K562 treated with DMSO at 1 percent for 4 hours (cell line): ENCODE measurements around the gene TASOR2. TPM values are rescaled to one million over a fixed set of nuclear protein-coding genes. Genes with fewer than 3 reads are reported as not detected.

Experiments used
- total RNA-seq: library from RNA; unstranded; fragments of 300-600 nt; gene quantifications from 2 replicates; pipeline ENCODE4 v1.2.3, GENCODE V29; 2022; ENCODE audit not compliant: insufficient read depth

TASOR2 gene
- total RNA-seq, result 18.5 and 19.3 TPM in 2 replicates

GRCh38 chr10:5684318-5684970 is at the start of gene TASOR2:
TSS of gene TASOR2 (plus strand) at chr10:5684838. CDS start at chr10:5720643, 35,805 bp downstream.

GRCh38 chr10:5666008-5666840 is 18.4 kb upstream of the TASOR2 start, which contains the start of gene ASB13:
TSS of gene ASB13 (minus strand) at chr10:5666595. CDS start at chr10:5666551, 44 bp downstream.

Other genes starting within 250 kb of the TASOR2 start
- not detected in 2 replicates for gene CALML5, start 185.3 kb upstream of the TASOR2 start, total RNA-seq
- not detected in 2 replicates for gene CALML3, start 159.9 kb upstream of the TASOR2 start, total RNA-seq
- gene ASB13, start 18.2 kb upstream of the TASOR2 start, total RNA-seq, result 24.7 and 25.7 TPM in 2 replicates
- 176 and 187 TPM in 2 replicates for gene GDI2, start 128.6 kb downstream of the TASOR2 start, total RNA-seq
- 3.7 and 6.0 TPM in 2 replicates for gene ANKRD16, start 205.1 kb downstream of the TASOR2 start, total RNA-seq
- gene FBH1, start 205.4 kb downstream of the TASOR2 start, total RNA-seq, result 58.3 and 85.1 TPM in 2 replicates